SU-DHL-6 (cell line): ENCODE measurements around the gene SPACA5.
"Not testable (repeated sequence)": the region's sequence is repeated elsewhere in the genome, so short reads cannot be mapped to it uniquely, and the experiment has no call there.

Source experiments
- CTCF ChIP-seq: fragments of 200-600 bp; sonication (generic); IDR thresholded peaks from one replicate; pipeline ENCODE4 v1.5.1; 2017; ENCODE audit warnings: antibody characterized with exemption, mild to moderate bottlenecking, low read length, moderate library complexity; ENCODE audit not compliant: insufficient read depth, poor library complexity, severe bottlenecking
- EZH2phosphoT487 ChIP-seq: fragments of 200-600 bp; sonication (generic), shearing (Covaris generic); conservative IDR thresholded peaks from 2 replicates; pipeline ENCODE4 v1.6.1; 2018; ENCODE audit warnings: mild to moderate bottlenecking, antibody characterized with exemption, low read length, moderate library complexity, mixed read lengths

GRCh38 chrX:47965526-47965925 is 41.3 kb upstream of the SPACA5 start:
- TF ChIP-seq CTCF, EZH2phosphoT487: not testable (repeated sequence)
